Measurements from ENCODE around the gene HLA-DPA1.

DNA sequence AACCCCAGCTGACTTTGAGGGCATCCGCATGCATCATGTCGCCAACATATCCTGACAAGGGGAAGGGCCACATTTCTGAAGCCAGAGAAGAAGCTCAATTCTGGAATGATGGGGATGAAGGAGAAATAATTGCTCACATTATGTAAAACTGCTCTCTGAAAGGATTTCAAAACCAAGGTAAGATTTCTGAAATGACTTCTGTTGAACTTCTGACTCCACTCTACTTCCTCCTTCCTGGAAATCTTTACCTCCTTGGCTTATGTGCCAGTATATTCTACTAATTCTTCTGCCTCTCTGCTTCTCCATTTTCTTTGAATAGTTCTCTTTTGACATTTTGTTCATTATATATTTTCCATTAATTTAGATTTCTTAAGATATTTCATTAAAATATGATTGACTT lies 34.2 kb upstream of the HLA-DPA1 start:
- TF ChIP-seq, protein P1, sequence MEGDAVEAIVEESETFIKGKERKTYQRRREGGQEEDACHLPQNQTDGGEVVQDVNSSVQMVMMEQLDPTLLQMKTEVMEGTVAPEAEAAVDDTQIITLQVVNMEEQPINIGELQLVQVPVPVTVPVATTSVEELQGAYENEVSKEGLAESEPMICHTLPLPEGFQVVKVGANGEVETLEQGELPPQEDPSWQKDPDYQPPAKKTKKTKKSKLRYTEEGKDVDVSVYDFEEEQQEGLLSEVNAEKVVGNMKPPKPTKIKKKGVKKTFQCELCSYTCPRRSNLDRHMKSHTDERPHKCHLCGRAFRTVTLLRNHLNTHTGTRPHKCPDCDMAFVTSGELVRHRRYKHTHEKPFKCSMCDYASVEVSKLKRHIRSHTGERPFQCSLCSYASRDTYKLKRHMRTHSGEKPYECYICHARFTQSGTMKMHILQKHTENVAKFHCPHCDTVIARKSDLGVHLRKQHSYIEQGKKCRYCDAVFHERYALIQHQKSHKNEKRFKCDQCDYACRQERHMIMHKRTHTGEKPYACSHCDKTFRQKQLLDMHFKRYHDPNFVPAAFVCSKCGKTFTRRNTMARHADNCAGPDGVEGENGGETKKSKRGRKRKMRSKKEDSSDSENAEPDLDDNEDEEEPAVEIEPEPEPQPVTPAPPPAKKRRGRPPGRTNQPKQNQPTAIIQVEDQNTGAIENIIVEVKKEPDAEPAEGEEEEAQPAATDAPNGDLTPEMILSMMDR (IDR thresholded peaks at IDR 0.05; ENCODE audit: low read depth, low read length): no peak
- TF ChIP-seq EZH2phosphoT487 (IDR thresholded peaks at IDR 0.05; ENCODE audit: low read depth): no peak

All from OCI-LY3 (cell line).